RKO (cell line): Measurements from ENCODE around the gene WASF1.
"Not testable (repeated sequence)": the region's sequence is repeated elsewhere in the genome, so short reads cannot be mapped to it uniquely, and the experiment has no call there.

Experiments
- DNase-seq: peaks from one replicate; pipeline ENCODE4 v3.0.0-alpha.2; 2016; ENCODE audit warnings: low spot score

Gene WASF1

GRCh38 chr6:110089323-110089722 is 90.1 kb downstream of the WASF1 start:
- DNase-seq: no peak

GRCh38 chr6:110085285-110085684 is 94.2 kb downstream of the WASF1 start:
- DNase-seq: no peak

GRCh38 chr6:110083875-110084585 is 95.4 kb downstream of the WASF1 start:
- no peak for DNase-seq

GRCh38 chr6:110075406-110075805 is 104.1 kb downstream of the WASF1 start:
- no peak for DNase-seq

GRCh38 chr6:110073474-110073873 is 106.0 kb downstream of the WASF1 start:
- DNase-seq: not testable (repeated sequence)

- no peak for DNase-seq
These were observed 110.9 kb downstream of the WASF1 start for GRCh38 chr6:110068592-110068967.

GRCh38 chr6:110067837-110068591 is 111.5 kb downstream of the WASF1 start:
- no peak for DNase-seq

- no peak for DNase-seq
These were observed 114.5 kb downstream of the WASF1 start for GRCh38 chr6:110064744-110065524.

GRCh38 chr6:110063594-110064263 is 115.7 kb downstream of the WASF1 start:
- DNase-seq: no peak

- DNase-seq: no peak
These were observed 124.1 kb downstream of the WASF1 start for GRCh38 chr6:110055387-110055735.

- DNase-seq: no peak
These were observed 124.6 kb downstream of the WASF1 start for GRCh38 chr6:110054664-110055386.

GRCh38 chr6:110053395-110054240 is 125.9 kb downstream of the WASF1 start:
- DNase-seq: peak; percentile 74

- DNase-seq: no peak
These were observed 129.0 kb downstream of the WASF1 start for GRCh38 chr6:110050440-110050813.
